SK-N-SH treated with all-trans-retinoic acid at 6 μM for 48 hours (cell line): Measurements from ENCODE around the gene COL6A5.

Experiments used
- ATAC-seq: fragments of 200-7000 bp; cut with Tn5 transposase; 3 replicates; pipeline ENCODE4 v1.9.1; 2020; ENCODE audit warnings: mild to moderate bottlenecking, moderate library complexity
- ARNTL ChIP-seq: fragments of 450-650 bp; formaldehyde crosslinking; IDR thresholded peaks from 2 replicates; pipeline ENCODE4 v1.5.0; 2020; ENCODE audit warnings: low read depth, mild to moderate bottlenecking, moderate library complexity, borderline replicate concordance
- BACH2 ChIP-seq: fragments of 250-450 bp; sonication (Bioruptor Pico); IDR thresholded peaks from 2 replicates; pipeline ENCODE4 v1.9.0; 2021; ENCODE audit warnings: mild to moderate bottlenecking, borderline replicate concordance
- CREB5 ChIP-seq: fragments of 250-450 bp; sonication (Bioruptor Pico); IDR thresholded peaks from 2 replicates; pipeline ENCODE4 v1.5.1; 2020; ENCODE audit warnings: low read depth, mild to moderate bottlenecking, moderate library complexity
- CSDC2 ChIP-seq: fragments of 250-450 bp; sonication (Bioruptor Pico); IDR thresholded peaks from 2 replicates; pipeline ENCODE4 v1.5.0; 2020; ENCODE audit warnings: mild to moderate bottlenecking, moderate library complexity
- CSRNP3 ChIP-seq: fragments of 250-450 bp; sonication (Bioruptor Pico); IDR thresholded peaks from 2 replicates; pipeline ENCODE4 v1.5.1; 2021; ENCODE audit warnings: mild to moderate bottlenecking, moderate library complexity
- ESRRG ChIP-seq: fragments of 250-450 bp; sonication (Bioruptor Pico); IDR thresholded peaks from 2 replicates; pipeline ENCODE4 v1.6.1; 2021; ENCODE audit warnings: mild to moderate bottlenecking
- GLIS3 ChIP-seq: fragments of 250-450 bp; sonication (Bioruptor Pico); IDR thresholded peaks from 2 replicates; pipeline ENCODE4 v1.5.0; 2020; ENCODE audit warnings: mild to moderate bottlenecking, moderate library complexity
- ISL1 ChIP-seq: fragments of 250-450 bp; sonication (Bioruptor Pico); IDR thresholded peaks from 2 replicates; pipeline ENCODE4 v2.1.2; 2022; ENCODE audit warnings: mild to moderate bottlenecking, moderate library complexity
- OSR1 ChIP-seq: fragments of 250-450 bp; sonication (Bioruptor Pico); IDR thresholded peaks from 2 replicates; pipeline ENCODE4 v1.8.0; 2022; ENCODE audit warnings: moderate library complexity, mild to moderate bottlenecking, inconsistent platforms
- PATZ1 ChIP-seq: fragments of 250-450 bp; sonication (Bioruptor Pico); IDR thresholded peaks from 2 replicates; pipeline ENCODE4 v1.8.0; 2020; ENCODE audit warnings: mild to moderate bottlenecking, moderate library complexity, borderline replicate concordance
- POU6F1 ChIP-seq: fragments of 250-450 bp; sonication (Bioruptor Pico); IDR thresholded peaks from 2 replicates; pipeline ENCODE4 v1.8.0; 2021; ENCODE audit warnings: low read depth, mild to moderate bottlenecking, moderate library complexity, borderline replicate concordance
- PPARA ChIP-seq: fragments of 250-450 bp; sonication (Bioruptor Pico); IDR thresholded peaks from 2 replicates; pipeline ENCODE4 v1.5.0; 2020; ENCODE audit warnings: mild to moderate bottlenecking, borderline replicate concordance
- RARB ChIP-seq: fragments of 250-450 bp; sonication (Bioruptor Pico); IDR thresholded peaks from 2 replicates; pipeline ENCODE4 v1.8.0; 2021; ENCODE audit warnings: mild to moderate bottlenecking, moderate library complexity
- SNAI2 ChIP-seq: fragments of 250-450 bp; sonication (Bioruptor Pico); IDR thresholded peaks from 2 replicates; pipeline ENCODE4 v1.5.0; 2020; ENCODE audit warnings: mild to moderate bottlenecking, moderate library complexity
- TCF4 ChIP-seq: fragments of 250-450 bp; sonication (Bioruptor Pico); IDR thresholded peaks from 2 replicates; pipeline ENCODE4 v1.8.0; 2021; ENCODE audit warnings: mild to moderate bottlenecking, moderate library complexity, borderline replicate concordance
- TSHZ2 ChIP-seq: fragments of 250-450 bp; sonication (Bioruptor Pico); IDR thresholded peaks from 2 replicates; pipeline ENCODE4 v1.5.0; 2020; ENCODE audit warnings: mild to moderate bottlenecking, moderate library complexity
- ZC3H10 ChIP-seq: fragments of 250-450 bp; sonication (Bioruptor Pico); IDR thresholded peaks from 2 replicates; pipeline ENCODE4 v1.5.1; 2021; ENCODE audit warnings: mild to moderate bottlenecking, moderate library complexity
- ZFP3 ChIP-seq: fragments of 250-450 bp; sonication (Bioruptor Pico); IDR thresholded peaks from 2 replicates; pipeline ENCODE4 v1.5.0; 2020; ENCODE audit warnings: mild to moderate bottlenecking, moderate library complexity
- ZFP30 ChIP-seq: fragments of 450-650 bp; formaldehyde crosslinking; IDR thresholded peaks from 2 replicates; pipeline ENCODE4 v1.5.0; 2022; ENCODE audit warnings: mild to moderate bottlenecking, moderate library complexity
- ZNF565 ChIP-seq: fragments of 450-650 bp; formaldehyde crosslinking; conservative IDR thresholded peaks from 2 replicates; pipeline ENCODE4 v1.5.0; 2020; ENCODE audit warnings: low read depth, mild to moderate bottlenecking, moderate library complexity
- ZNF70 ChIP-seq: fragments of 450-650 bp; formaldehyde crosslinking; IDR thresholded peaks from 2 replicates; pipeline ENCODE4 v1.5.0; 2020; ENCODE audit warnings: mild to moderate bottlenecking, moderate library complexity
- ZNF8 ChIP-seq: fragments of 450-650 bp; formaldehyde crosslinking; IDR thresholded peaks from 2 replicates; pipeline ENCODE4 v1.5.0; 2020; ENCODE audit warnings: mild to moderate bottlenecking, moderate library complexity

Gene COL6A5

DNA sequence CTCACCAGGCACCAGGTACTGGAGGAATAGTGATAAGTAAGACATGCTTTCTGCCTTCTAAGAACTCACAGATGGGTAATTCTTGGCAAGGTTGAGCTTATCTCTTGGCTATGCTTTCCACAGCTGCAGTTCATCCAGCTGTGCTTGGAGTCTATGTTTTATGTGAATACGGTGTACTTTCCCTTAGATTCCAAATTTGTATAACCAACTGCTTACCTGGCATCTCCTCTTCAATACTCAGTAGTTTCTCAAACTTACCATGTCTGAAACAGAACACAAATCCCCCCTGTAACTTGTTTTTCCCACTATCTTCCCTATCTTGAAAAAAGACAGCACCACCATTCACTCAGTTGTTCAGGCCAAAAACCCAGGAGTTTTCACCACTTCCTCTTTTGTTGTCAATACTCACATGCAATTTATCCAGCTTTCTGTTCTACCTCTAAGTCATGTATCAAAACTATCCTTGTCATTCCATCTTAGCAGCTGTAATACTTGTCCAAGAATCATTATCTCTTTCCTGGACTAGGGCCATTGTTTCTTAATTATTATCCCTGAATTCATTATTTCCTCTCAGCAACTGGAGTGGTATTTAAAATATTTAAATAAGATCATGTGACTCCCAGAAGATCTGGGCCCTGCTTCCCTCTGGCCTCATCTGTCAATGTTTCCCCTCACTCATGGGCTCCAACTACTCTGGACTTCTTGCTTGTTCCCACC lies 32.6 kb downstream of the COL6A5 start:
- no peak for TF ChIP-seq BACH2 (CRISPR knock-in tag)
- TF ChIP-seq RARB (CRISPR knock-in tag), result no peak
- TF ChIP-seq CREB5 (CRISPR knock-in tag), result no peak
- no peak for TF ChIP-seq ESRRG (CRISPR knock-in tag)
- no peak for TF ChIP-seq TSHZ2
- no peak for TF ChIP-seq ZNF565
- no peak for TF ChIP-seq ARNTL (CRISPR knock-in tag)
- no peak for TF ChIP-seq ZFP30 (CRISPR knock-in tag)
- TF ChIP-seq ZC3H10, result no peak
- TF ChIP-seq CSRNP3, result no peak
- no peak for TF ChIP-seq SNAI2
- no peak for TF ChIP-seq TCF4 (CRISPR knock-in tag)
- no peak for TF ChIP-seq GLIS3 (CRISPR knock-in tag)
- TF ChIP-seq ZNF70 (CRISPR knock-in tag), result no peak
- no peak for TF ChIP-seq ZFP3 (CRISPR knock-in tag)
- TF ChIP-seq, all 23 proteins: peak for 0
- ATAC-seq, result no peak

- no peak for ATAC-seq
- no peak for TF ChIP-seq ZNF8 (CRISPR knock-in tag)
- no peak for TF ChIP-seq ZNF70 (CRISPR knock-in tag)
- no peak for TF ChIP-seq ARNTL (CRISPR knock-in tag)
- TF ChIP-seq TCF4 (CRISPR knock-in tag), result no peak
- no peak for TF ChIP-seq ESRRG (CRISPR knock-in tag)
- no peak for TF ChIP-seq GLIS3 (CRISPR knock-in tag)
- TF ChIP-seq PPARA (CRISPR knock-in tag), result no peak
- TF ChIP-seq ZC3H10, result no peak
- TF ChIP-seq POU6F1 (CRISPR knock-in tag), result no peak
- TF ChIP-seq TSHZ2, result no peak
- no peak for TF ChIP-seq CSDC2 (CRISPR knock-in tag)
- no peak for TF ChIP-seq OSR1 (CRISPR knock-in tag)
- TF ChIP-seq SNAI2, result no peak
- no peak for TF ChIP-seq ISL1 (CRISPR knock-in tag)
- TF ChIP-seq CSRNP3, result no peak
- TF ChIP-seq PATZ1 (CRISPR knock-in tag), result no peak
- TF ChIP-seq BACH2 (CRISPR knock-in tag), result no peak
These were observed 33.3 kb downstream of the COL6A5 start for GRCh38 chr3:130378677-130379191.
